IMR-90 (cell line): ENCODE results near the gene CSRP2. TPM values are rescaled to one million over a fixed set of nuclear protein-coding genes. Genes with fewer than 3 reads are reported as not detected.

Experiments
- ATAC-seq: fragments of 200-7000 bp; cut with Tn5 transposase; 2 replicates; pipeline ENCODE4 v1.9.1; 2020; ENCODE audit warnings: low read depth, mild to moderate bottlenecking, moderate library complexity
- BruUV-seq: library from RNA; stranded (reverse); fragments of 400-500 nt; replicated peaks from 2 replicates; lab custom pipeline; 2021; lab: Mats Ljungman, UMichigan
- CTCF ChIA-PET: fragments of 300-600 bp; formaldehyde crosslinking; extraction: SDS; loops from one replicate; lab custom pipeline; 2021; ENCODE audit warnings: antibody characterized with exemption; lab: Yijun Ruan, JAX
- POLR2A ChIA-PET: fragments of 300-600 bp; sonication (Branson Sonifier 250); formaldehyde crosslinking; loops from one replicate; lab custom pipeline; 2022; ENCODE audit warnings: antibody characterized with exemption; ENCODE audit not compliant: unreplicated experiment; lab: Charles Lee
- DNase-seq: peaks from one replicate; pipeline ENCODE4 v3.0.0; 2013
- H2AFZ ChIP-seq: replicated peaks from 2 replicates; pipeline ENCODE3; 2013; ENCODE audit warnings: low read length, mild to moderate bottlenecking; ENCODE audit not compliant: poor library complexity
- H2AK5ac ChIP-seq: 2 replicates; pipeline ENCODE4 v1.6.1; 2013; ENCODE audit warnings: low read depth, low read length, inconsistent platforms
- H2AK9ac ChIP-seq: replicated peaks from 2 replicates; pipeline ENCODE3; 2013; ENCODE audit warnings: mild to moderate bottlenecking, low read depth, low read length, moderate library complexity; ENCODE audit not compliant: poor library complexity
- H2BK120ac ChIP-seq: 2 replicates; pipeline ENCODE4 v1.6.1; 2013; ENCODE audit warnings: low read depth, low read length, inconsistent platforms
- H2BK15ac ChIP-seq: 3 replicates; pipeline ENCODE4 v1.6.1; 2013; ENCODE audit warnings: low read depth, low read length, inconsistent platforms
- H2BK20ac ChIP-seq: 2 replicates; pipeline ENCODE4 v1.6.1; 2013; ENCODE audit warnings: low read depth, mild to moderate bottlenecking, inconsistent platforms, low read length, moderate library complexity
- H2BK5ac ChIP-seq: 2 replicates; pipeline ENCODE4 v1.6.1; 2013; ENCODE audit warnings: mild to moderate bottlenecking, low read depth, low read length, inconsistent platforms; ENCODE audit not compliant: poor library complexity, severe bottlenecking
- H3K14ac ChIP-seq: replicated peaks from 2 replicates; pipeline ENCODE4 v1.6.1; 2013; ENCODE audit warnings: low read depth, low read length, inconsistent platforms
- H3K18ac ChIP-seq: 2 replicates; pipeline ENCODE4 v1.6.1; 2013; ENCODE audit warnings: low read depth, low read length, control low read depth
- H3K23ac ChIP-seq: 2 replicates; pipeline ENCODE4 v1.6.1; 2013; ENCODE audit warnings: low read depth, low read length, inconsistent platforms
- H3K27ac ChIP-seq: 2 replicates; pipeline ENCODE4 v1.5.1; 2013; ENCODE audit warnings: mild to moderate bottlenecking, control low read depth, low read length; ENCODE audit not compliant: insufficient read depth
- H3K27me3 ChIP-seq: 2 replicates; pipeline ENCODE4 v1.6.1; 2013; ENCODE audit warnings: low read length; ENCODE audit not compliant: control insufficient read depth, insufficient read depth
- H3K36me3 ChIP-seq: 2 replicates; pipeline ENCODE4 v1.6.1; 2013; ENCODE audit warnings: low read length, mixed read lengths; ENCODE audit not compliant: control insufficient read depth, insufficient read depth
- H3K4ac ChIP-seq: 2 replicates; pipeline ENCODE4 v1.6.1; 2013; ENCODE audit warnings: low read depth, low read length, inconsistent platforms
- H3K4me1 ChIP-seq: 2 replicates; pipeline ENCODE4 v1.6.1; 2013; ENCODE audit warnings: low read length, mixed read lengths; ENCODE audit not compliant: control insufficient read depth, insufficient read depth
- H3K4me2 ChIP-seq: 2 replicates; pipeline ENCODE4 v1.6.1; 2013; ENCODE audit warnings: low read depth, mild to moderate bottlenecking, control low read depth, low read length, moderate library complexity
- H3K4me3 ChIP-seq: 2 replicates; pipeline ENCODE4 v1.5.1; 2013; ENCODE audit warnings: low read depth, mild to moderate bottlenecking, control low read depth, low read length, moderate library complexity; ENCODE audit not compliant: insufficient read depth
- H3K56ac ChIP-seq: 2 replicates; pipeline ENCODE4 v1.6.1; 2013; ENCODE audit warnings: low read length, inconsistent platforms; ENCODE audit not compliant: insufficient read depth; ENCODE audit errors: extremely low read depth
- H3K79me1 ChIP-seq, 2 experiments: 2 replicates each; pipeline ENCODE4 v1.6.1; 2013; ENCODE audit warnings: low read length in 2 of 2, inconsistent platforms in 1 of 2, low read depth in 1 of 2
- H3K9ac ChIP-seq: 2 replicates; pipeline ENCODE4 v1.6.1; 2013; ENCODE audit warnings: low read depth, low read length, control low read depth
- H3K9me1 ChIP-seq: 2 replicates; pipeline ENCODE4 v1.6.1; 2013; ENCODE audit warnings: low read length, inconsistent platforms; ENCODE audit not compliant: insufficient read depth
- H3K9me3 ChIP-seq: 2 replicates; pipeline ENCODE4 v1.6.1; 2013; ENCODE audit warnings: low read length; ENCODE audit not compliant: control insufficient read depth, insufficient read depth
- H4K20me1 ChIP-seq: 2 replicates; pipeline ENCODE4 v1.6.1; 2013; ENCODE audit warnings: low read length, inconsistent platforms; ENCODE audit not compliant: insufficient read depth
- H4K5ac ChIP-seq: 2 replicates; pipeline ENCODE4 v1.6.1; 2013; ENCODE audit warnings: mild to moderate bottlenecking, low read depth, low read length, control low read depth
- H4K8ac ChIP-seq, 2 experiments: 2 replicates each; pipeline ENCODE4 v1.6.1; 2013; ENCODE audit warnings: low read depth in 2 of 2, low read length in 2 of 2, control low read depth in 1 of 2, inconsistent platforms in 1 of 2
- H4K91ac ChIP-seq: 2 replicates; pipeline ENCODE4 v1.6.1; 2013; ENCODE audit warnings: low read depth, low read length, inconsistent platforms; ENCODE audit not compliant: insufficient read depth
- BHLHE40 ChIP-seq: fragments of 150-350 bp; IDR thresholded peaks from 2 replicates; pipeline ENCODE4 v1.6.1; 2016; ENCODE audit warnings: mild to moderate bottlenecking, low read depth, low read length
- MAZ ChIP-seq: IDR thresholded peaks from 2 replicates; pipeline ENCODE4 v1.6.1; 2012; ENCODE audit warnings: low read depth, mild to moderate bottlenecking, low read length, improper control_type of control experiment, moderate library complexity, borderline replicate concordance
- MXI1 ChIP-seq: IDR thresholded peaks from 2 replicates; pipeline ENCODE4 v1.6.1; 2012; ENCODE audit warnings: low read depth, mild to moderate bottlenecking, low read length, moderate library complexity, borderline replicate concordance
- NFE2L2 ChIP-seq: fragments of 150-350 bp; IDR thresholded peaks from 2 replicates; pipeline ENCODE4 v1.6.1; 2016; ENCODE audit warnings: low read depth, mild to moderate bottlenecking, low read length
- RFX5 ChIP-seq: IDR thresholded peaks from 2 replicates; pipeline ENCODE4 v1.8.0; 2012; ENCODE audit warnings: low read depth, mild to moderate bottlenecking, low read length, moderate library complexity
- WGBS, 2 experiments: methylation state at CpG; one replicate each; pipeline versions ENCODE4 v1.1.5 to v1.1.7; 2013; ENCODE audit warnings: missing lambda C conversion rate in 2 of 2; ENCODE audit not compliant: insufficient read length in 1 of 2; ENCODE audit errors: extremely low coverage in 2 of 2; 5-methylcytosine and 5-hydroxymethylcytosine counted together
- dilution Hi-C: fragments of 300-500 bp; cut with HindIII; formaldehyde crosslinking; loops from one replicate; pipeline ENCODE4 v1.14.3; 2018; ENCODE audit warnings: low sequenced_read_pairs; ENCODE audit not compliant: unreplicated experiment
- in situ Hi-C: fragments of 300-500 bp; cut with MboI; formaldehyde crosslinking; loops from 3 replicates; pipeline ENCODE4 v1.14.3; 2019; ENCODE audit warnings: low sequenced_read_pairs, inconsistent platforms, mixed read lengths
- intact Hi-C: fragments of 100-400 bp; cut with micrococcal nuclease; formaldehyde crosslinking; loops from 2 replicates; pipeline ENCODE4 v1.10.0; 2022
- polyA plus RNA-seq, 3 experiments: library from polyadenylated mRNA; depleted of rRNA; stranded (reverse); fragments of >200 nt; gene quantifications; 2 replicates each; pipeline ENCODE4 v1.2.3, GENCODE V29; 2012; ENCODE audit warnings: low replicate concordance in 1 of 3
- total RNA-seq: library from RNA; depleted of rRNA; stranded (reverse); fragments of >200 nt; gene quantifications from 2 replicates; pipeline ENCODE4 v1.2.3, GENCODE V29; 2012

The CSRP2 gene
- total and polyA plus RNA-seq, 2 of the 4 experiments (the other 2 are of a cell fraction) = 156 to 179 TPM

DNA sequence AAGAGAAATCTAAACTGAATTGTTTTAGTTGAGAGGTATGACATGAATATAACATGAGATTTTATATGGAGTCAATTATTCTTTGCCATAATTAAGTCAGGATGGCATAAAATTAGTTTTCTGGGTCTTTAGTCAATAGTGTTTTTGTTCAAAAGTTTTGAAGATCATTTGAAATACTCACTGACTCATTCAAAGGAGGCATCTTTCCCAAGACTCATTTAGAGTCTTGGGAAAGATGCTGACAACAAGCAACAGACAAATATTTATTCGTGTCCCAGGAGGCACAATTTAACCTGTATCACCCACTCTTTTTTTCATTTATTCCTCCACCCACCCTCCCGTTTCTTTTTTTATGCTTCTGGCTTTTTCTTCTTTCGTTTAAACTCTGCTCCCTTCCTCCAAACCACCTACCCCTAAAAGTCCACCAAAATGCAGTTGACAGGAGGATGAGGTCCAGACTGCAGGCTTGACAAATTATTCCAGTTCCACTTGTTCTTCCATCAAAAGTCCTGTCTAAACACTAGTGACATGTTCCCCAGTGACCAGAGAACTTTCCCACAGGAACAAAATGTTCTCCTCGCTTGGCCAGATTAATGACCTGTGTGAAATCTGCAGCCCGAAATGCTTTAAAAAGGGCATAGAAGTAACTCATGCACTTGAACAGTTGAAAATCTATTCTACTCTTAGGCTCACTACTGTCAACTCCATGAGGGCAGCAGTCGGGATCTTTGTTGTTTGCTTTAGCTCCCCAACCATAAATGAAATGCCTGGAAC is 43.3 kb upstream of the CSRP2 start:
- in situ Hi-C loops = no loop called here
- Histone ChIP-seq H3K23ac (no peak overlapping the region), H3K4ac (no peak overlapping the region), H3K9ac (no peak overlapping the region), H4K8ac (no peak overlapping the region), H3K4me1 (peaks cover 4% of the 10 kb centered on the region; the same call in 1 of the 2 replicates), H2BK120ac (no peak overlapping the region), H2BK20ac (no peak overlapping the region), H3K18ac (peak overlapping the region; percentile 35; the same call in 1 of the 2 replicates), H2AK9ac (no peak overlapping the region), H4K91ac (no peak overlapping the region), H3K4me3 (no peak overlapping the region), H4K20me1 (no peaks in the 10 kb centered on the region), H3K36me3 (no peaks in the 10 kb centered on the region), H3K14ac (0 out of 2 replicates have a peak overlapping the region, but pooled peaks have one; percentile 1), H3K56ac (no peak overlapping the region), H3K4me2 (no peak overlapping the region), H3K9me1 (peaks cover 3% of the 10 kb centered on the region), H2AFZ (no peak overlapping the region), H3K27me3 (no peaks in the 10 kb centered on the region), H2BK15ac (no peak overlapping the region), H3K27ac (no peak overlapping the region), H2AK5ac (no peak overlapping the region), H2BK5ac (no peak overlapping the region), H3K9me3 (no peaks in the 10 kb centered on the region), H3K79me1 (no peaks in the 10 kb centered on the region), H4K5ac (no peak overlapping the region)
- intact Hi-C loops = loop anchor here (5.0 kb wide), 1 partner anchor 100 kb away; no protein-coding TSS in a partner anchor
- no peak for TF ChIP-seq NFE2L2
- no peak for TF ChIP-seq RFX5
- no peak for TF ChIP-seq BHLHE40
- TF ChIP-seq MAZ = no peak
- TF ChIP-seq MXI1 = no peak
- no peak for ATAC-seq
- ChIA-PET CTCF (no interaction called here), POLR2A (no interaction called here)
- WGBS, 2 experiments = 92 to 100% methylated on average over 2 of the region's 6 CpGs
- DNase-seq = no peak
- BruUV-seq = no TSS peak
- dilution Hi-C loops = no loop called here
